ENCODE results near the gene MAGI3.

Gene MAGI3

GRCh38 chr1:113721010-113721409 is 330.7 kb downstream of the MAGI3 start:
- H3K4me3 ChIP-seq (ENCODE audit: low read length): no peak overlapping the region
- TF ChIP-seq CTCF (IDR thresholded peaks at IDR 0.05; ENCODE audit: insufficient read depth, low read depth, low read length, missing control alignments): no peak
- no peak for DNase-seq (ENCODE audit: low read depth)

GRCh38 chr1:113732802-113733201 is 342.5 kb downstream of the MAGI3 start:
- DNase-seq (ENCODE audit: low read depth): no peak
- no peak for TF ChIP-seq CTCF (IDR thresholded peaks at IDR 0.05; ENCODE audit: insufficient read depth, low read depth, low read length, missing control alignments)
- H3K4me3 ChIP-seq (ENCODE audit: low read length): no peak overlapping the region

- no peak for DNase-seq (ENCODE audit: low read depth)
- H3K4me3 ChIP-seq (ENCODE audit: low read length): no peak overlapping the region
- no peak for TF ChIP-seq CTCF (IDR thresholded peaks at IDR 0.05; ENCODE audit: insufficient read depth, low read depth, low read length, missing control alignments)
Measured at GRCh38 chr1:113734357-113735055, 344.2 kb downstream of the MAGI3 start.
